H1 (cell line): ENCODE measurements around the gene FAM228A. TPM values are rescaled to one million over a fixed set of nuclear protein-coding genes. Genes with fewer than 3 reads are reported as not detected.

Source experiments
- CHD7 ChIP-seq: fragments of 300-600 bp; sonication (generic); IDR thresholded peaks from 2 replicates; pipeline ENCODE4 v1.7.1; 2012; ENCODE audit warnings: low read length, moderate library complexity, mild to moderate bottlenecking, inconsistent platforms; ENCODE audit not compliant: insufficient replicate concordance
- RXRA ChIP-seq: IDR thresholded peaks from 2 replicates; pipeline ENCODE4 v1.6.1; 2011; ENCODE audit warnings: low read depth, mild to moderate bottlenecking, low read length, moderate library complexity; ENCODE audit not compliant: insufficient read depth
- SUZ12 ChIP-seq: fragments of 200-600 bp; sonication (generic); IDR thresholded peaks from 2 replicates; pipeline ENCODE4 v1.6.1; 2012; ENCODE audit warnings: mild to moderate bottlenecking, inconsistent platforms, low read length, moderate library complexity, mixed read lengths
- TCF12 ChIP-seq: IDR thresholded peaks from 2 replicates; pipeline ENCODE4 v1.6.1; 2011; ENCODE audit warnings: low read depth, mild to moderate bottlenecking, low read length
- polyA plus RNA-seq, 7 experiments: library from polyadenylated mRNA; depleted of rRNA in 3 of 7; stranded (reverse) in 5 of 7; unstranded in 2 of 7; fragments of >200 nt in 5 of 7; fragments of 200-250 nt in 2 of 7; gene quantifications; 1 replicate in 5 of 7; 2 replicates in 1 of 7; 4 replicates in 1 of 7; pipeline versions ENCODE4 v1.2.1 to v1.2.3, GENCODE V29; 2011 to 2013; ENCODE audit warnings: missing spikeins in 2 of 7, mixed read lengths in 2 of 7
- total RNA-seq: library from RNA; stranded (reverse); fragmentation: NEBNext Ultra II Directional; extraction: Animal tissue kit (Norgen Biotek cat#: 25700); gene quantifications from 2 replicates; pipeline ENCODE4 v1.2.1, GENCODE V29; 2021

FAM228A gene
- total and polyA plus RNA-seq, 2 of the 8 experiments (the other 6 are each of a cell fraction or from before 2014, with no cell fraction given): not detected

DNA sequence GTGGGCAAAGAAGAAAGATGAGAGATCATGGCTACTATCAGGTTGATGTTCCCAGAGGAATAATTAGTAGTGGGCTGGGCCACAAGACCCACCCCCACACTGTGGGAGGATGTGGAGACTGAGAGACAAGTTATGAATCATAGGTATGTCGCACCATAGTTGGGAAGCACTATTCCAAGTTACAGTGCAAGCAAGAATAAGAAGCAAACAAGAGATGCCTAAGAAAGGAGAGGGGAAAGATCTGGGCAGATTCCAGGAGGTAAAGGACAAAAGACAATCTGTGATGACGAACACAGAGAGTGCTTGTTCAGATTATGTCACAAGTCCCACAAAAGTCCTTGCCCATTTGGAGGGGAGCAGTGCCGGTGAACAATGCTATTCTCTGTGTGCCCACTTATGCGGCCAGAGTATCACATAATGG, 56.6 kb downstream of the FAM228A start (continued):
- TF ChIP-seq CHD7: no peak
- TF ChIP-seq SUZ12: no peak
- TF ChIP-seq TCF12: no peak
- no peak for TF ChIP-seq RXRA
